Measurements from ENCODE around the gene PBX4. TPM values are rescaled to one million over a fixed set of nuclear protein-coding genes. Genes with fewer than 3 reads are reported as not detected.

PBX4 gene
- total and polyA plus RNA-seq, 8 donors: 2.0 to 60.7 (median 4.9) TPM; not detected in 1

DNA sequence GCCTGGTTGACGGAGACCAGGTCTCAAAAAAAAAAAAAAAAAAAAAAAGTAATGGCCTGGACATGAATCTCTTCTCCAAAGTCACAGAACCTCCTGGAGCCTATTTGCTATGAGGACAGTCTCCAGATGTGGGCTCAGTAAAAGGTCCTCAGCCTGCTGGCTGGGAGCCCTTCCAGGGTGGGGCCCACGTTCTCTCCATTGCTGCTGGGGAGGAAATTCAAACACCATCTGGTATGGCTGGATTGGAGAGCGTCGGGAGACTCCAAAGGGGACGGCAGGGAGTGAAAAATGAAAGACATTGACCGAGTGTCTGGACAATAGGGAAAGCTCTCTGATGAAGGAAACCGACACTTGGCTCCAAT, 1.3 kb upstream of the PBX4 start:
- no peak for TF ChIP-seq POLR2AphosphoS5 (IDR thresholded peaks at IDR 0.05)
- TF ChIP-seq POLR2A (IDR thresholded peaks at IDR 0.05): no peak
- TF ChIP-seq CTCF (IDR thresholded peaks at IDR 0.05): no peak
- TF ChIP-seq EP300 (IDR thresholded peaks at IDR 0.05): no peak
- Histone ChIP-seq H3K27ac (peak overlapping the region in 2 of 5 donors; percentile 64 to 69), H3K4me3 (no peak overlapping the region), H3K9me3 (no peaks in the 10 kb centered on the region), H3K36me3 (peaks cover 0 to 19% (median 12%) of the 10 kb centered on the region in 4 donors), H3K27me3 (peaks cover 0 to 30% (median 0%) of the 10 kb centered on the region in 3 donors), H3K4me1 (peaks cover 9 to 23% (median 20%) of the 10 kb centered on the region in 4 donors)
- DNase-seq: no peak
- intact Hi-C loops (cut with DNase I; ENCODE audit: low total_unique reads): no loop called here
- 56 to 70% (median 67%) methylated on average over 7 of the region's 7 CpGs for WGBS, 5 donors

DNA sequence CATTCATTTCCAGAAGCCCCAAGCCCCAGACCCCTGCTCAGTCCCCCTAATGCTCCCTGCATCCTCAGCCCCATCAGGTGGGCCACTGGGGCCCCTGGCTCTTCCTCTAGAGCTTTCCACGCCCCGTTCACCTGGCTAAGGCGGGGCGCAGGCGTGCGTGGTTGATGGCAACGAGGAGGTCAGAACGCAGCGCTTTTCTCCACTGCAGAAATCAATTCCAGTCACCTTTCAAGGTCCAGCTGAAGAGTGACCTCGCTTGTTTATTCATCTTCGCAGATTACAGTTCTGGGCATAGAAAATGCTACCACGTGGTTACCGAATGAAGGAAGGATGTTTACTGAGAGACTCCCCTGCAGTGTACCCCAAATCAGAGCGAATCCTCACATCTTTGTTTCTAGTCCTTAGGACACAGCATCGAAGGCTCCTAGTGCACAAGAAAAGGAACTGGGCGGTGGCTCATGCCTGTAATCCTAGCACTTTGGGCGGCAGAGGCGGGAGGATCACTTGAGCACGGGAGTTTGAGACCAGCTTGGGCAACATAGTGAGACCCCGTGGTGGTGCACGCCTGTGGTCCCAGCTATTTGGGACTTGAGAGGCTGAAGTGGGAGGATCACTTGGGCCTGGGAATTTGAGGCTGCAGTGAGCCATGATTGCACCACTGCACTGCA, 828 bp upstream of the PBX4 start:
- intact Hi-C loops (cut with DNase I; ENCODE audit: low total_unique reads): no loop called here
- Histone ChIP-seq H3K36me3 (peaks cover 0 to 16% (median 10%) of the 10 kb centered on the region in 4 donors), H3K27me3 (peaks cover 0 to 30% (median 0%) of the 10 kb centered on the region in 3 donors), H3K4me1 (peaks cover 9 to 23% (median 20%) of the 10 kb centered on the region in 4 donors), H3K4me3 (peak overlapping the region; percentile 44 to 55 (median 52)), H3K9me3 (no peaks in the 10 kb centered on the region), H3K27ac (peak overlapping the region; percentile 20 to 72 (median 64))
- no peak for TF ChIP-seq CTCF (IDR thresholded peaks at IDR 0.05)
- TF ChIP-seq EP300 (IDR thresholded peaks at IDR 0.05): no peak
- TF ChIP-seq POLR2A (IDR thresholded peaks at IDR 0.05): no peak
- no peak for TF ChIP-seq POLR2AphosphoS5 (IDR thresholded peaks at IDR 0.05)
- DNase-seq: peak in 1 of 2 donors; percentile 72
- 22 to 42% (median 35%) methylated on average over 21 of the region's 21 CpGs for WGBS, 5 donors

- intact Hi-C loops (cut with DNase I; ENCODE audit: low total_unique reads): no loop called here
- 79 to 95% (median 91%) methylated on average over 3 of the region's 3 CpGs for WGBS, 5 donors
- DNase-seq: no peak
- H3K4me3 ChIP-seq: no peak overlapping the region
- no peaks in the 10 kb centered on the region for H3K9me3 ChIP-seq
- H3K27ac ChIP-seq: no peak overlapping the region
- peaks cover 9 to 23% (median 20%) of the 10 kb centered on the region in 4 donors for H3K4me1 ChIP-seq
- TF ChIP-seq CTCF (IDR thresholded peaks at IDR 0.05): no peak
- TF ChIP-seq POLR2AphosphoS5 (IDR thresholded peaks at IDR 0.05): no peak
- TF ChIP-seq EP300 (IDR thresholded peaks at IDR 0.05): no peak
- TF ChIP-seq POLR2A (IDR thresholded peaks at IDR 0.05): no peak
- peaks cover 0 to 38% (median 0%) of the 10 kb centered on the region in 3 donors for H3K27me3 ChIP-seq
- no peaks in the 10 kb centered on the region for H3K36me3 ChIP-seq
Measured at GRCh38 chr19:19615086-19615485, 3.4 kb downstream of the PBX4 start.

- peaks cover 5 to 10% (median 8%) of the 10 kb centered on the region in 4 donors for H3K4me1 ChIP-seq
- TF ChIP-seq POLR2A (IDR thresholded peaks at IDR 0.05) (no peak), CTCF (IDR thresholded peaks at IDR 0.05) (no peak), POLR2AphosphoS5 (IDR thresholded peaks at IDR 0.05) (no peak), EP300 (IDR thresholded peaks at IDR 0.05) (no peak)
- no peak overlapping the region for H3K4me3 ChIP-seq
- no peak for DNase-seq
- H3K36me3 ChIP-seq: no peaks in the 10 kb centered on the region
- H3K27ac ChIP-seq: no peak overlapping the region
- H3K27me3 ChIP-seq: peaks cover 0 to 38% (median 0%) of the 10 kb centered on the region in 3 donors
- 62 to 77% (median 69%) methylated on average over 4 of the region's 4 CpGs for WGBS, 5 donors
- intact Hi-C loops (cut with DNase I; ENCODE audit: low total_unique reads): no loop called here
- H3K9me3 ChIP-seq: no peaks in the 10 kb centered on the region
Measured at GRCh38 chr19:19613506-19613905, 5.0 kb downstream of the PBX4 start.

All from stomach (tissue), 9 donors.